GM12892 (cell line): Measurements from ENCODE around the gene SEPTIN7.

Experiments
- POLR2A ChIP-seq: IDR thresholded peaks from 2 replicates; pipeline ENCODE4 v1.6.1; 2011; ENCODE audit warnings: low read depth, low read length, control low read depth
- TAF1 ChIP-seq: IDR thresholded peaks from 2 replicates; pipeline ENCODE4 v1.6.1; 2011; ENCODE audit warnings: low read depth, mild to moderate bottlenecking, control low read depth, low read length, borderline replicate concordance

DNA sequence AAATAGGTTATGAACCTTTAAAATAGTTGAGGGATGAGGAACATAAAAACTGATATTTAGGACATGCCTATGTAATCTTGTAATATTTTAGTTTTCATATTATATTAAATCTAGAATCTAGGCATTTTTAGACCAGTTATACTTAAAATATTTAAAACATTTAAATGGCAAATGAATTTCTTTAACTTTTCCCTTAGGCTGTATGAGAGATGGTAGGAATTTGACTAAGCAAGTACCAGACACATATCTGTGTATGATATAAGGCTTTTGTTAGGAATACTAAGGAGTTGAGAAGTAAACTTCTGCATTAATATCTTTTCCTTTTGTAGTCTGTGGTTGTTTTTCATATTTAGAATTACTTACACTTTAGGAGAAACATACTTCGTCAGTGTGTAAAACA is 25.1 kb downstream of the SEPTIN7 start:
- TF ChIP-seq POLR2A = no peak
- no peak for TF ChIP-seq TAF1
